ENCODE data around the gene SLC7A4. TPM values are rescaled to one million over a fixed set of nuclear protein-coding genes. Genes with fewer than 3 reads are reported as not detected.

SLC7A4 gene
- total RNA-seq, 1 donor from 2014 or later, result 0.25 TPM

DNA sequence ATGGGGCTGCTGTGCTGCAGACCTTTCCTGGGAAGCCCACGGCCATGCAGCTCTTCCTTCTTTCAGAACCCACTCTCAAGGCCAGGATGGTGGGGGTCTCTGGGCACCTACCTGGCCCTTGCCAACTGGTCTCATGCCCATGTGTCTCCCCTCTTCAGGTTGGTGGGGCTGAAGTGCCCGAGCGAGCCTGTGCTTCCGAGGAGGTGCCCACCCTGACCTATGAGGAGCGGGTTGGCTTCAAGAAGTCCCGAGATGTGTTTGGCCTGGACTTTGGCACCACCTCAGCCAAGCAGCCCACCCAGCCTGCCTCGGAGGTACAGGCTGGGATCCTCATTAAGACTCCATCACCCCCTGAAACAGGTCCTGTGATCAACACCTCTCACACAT lies 40.3 kb downstream of the SLC7A4 start:
- TF ChIP-seq, protein P1, sequence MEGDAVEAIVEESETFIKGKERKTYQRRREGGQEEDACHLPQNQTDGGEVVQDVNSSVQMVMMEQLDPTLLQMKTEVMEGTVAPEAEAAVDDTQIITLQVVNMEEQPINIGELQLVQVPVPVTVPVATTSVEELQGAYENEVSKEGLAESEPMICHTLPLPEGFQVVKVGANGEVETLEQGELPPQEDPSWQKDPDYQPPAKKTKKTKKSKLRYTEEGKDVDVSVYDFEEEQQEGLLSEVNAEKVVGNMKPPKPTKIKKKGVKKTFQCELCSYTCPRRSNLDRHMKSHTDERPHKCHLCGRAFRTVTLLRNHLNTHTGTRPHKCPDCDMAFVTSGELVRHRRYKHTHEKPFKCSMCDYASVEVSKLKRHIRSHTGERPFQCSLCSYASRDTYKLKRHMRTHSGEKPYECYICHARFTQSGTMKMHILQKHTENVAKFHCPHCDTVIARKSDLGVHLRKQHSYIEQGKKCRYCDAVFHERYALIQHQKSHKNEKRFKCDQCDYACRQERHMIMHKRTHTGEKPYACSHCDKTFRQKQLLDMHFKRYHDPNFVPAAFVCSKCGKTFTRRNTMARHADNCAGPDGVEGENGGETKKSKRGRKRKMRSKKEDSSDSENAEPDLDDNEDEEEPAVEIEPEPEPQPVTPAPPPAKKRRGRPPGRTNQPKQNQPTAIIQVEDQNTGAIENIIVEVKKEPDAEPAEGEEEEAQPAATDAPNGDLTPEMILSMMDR (IDR thresholded peaks at IDR 0.05; ENCODE audit: borderline replicate concordance), result no peak
- Histone ChIP-seq H3K4me3 (no peak overlapping the region), H3K9me3 (replicated peaks) (no peaks in the 10 kb centered on the region), H3K27ac (replicated peaks) (no peak overlapping the region), H3K27me3 (ENCODE audit: low read depth) (no peaks in the 10 kb centered on the region), H3K4me1 (no peaks in the 10 kb centered on the region), H3K36me3 (peaks cover 66% of the 10 kb centered on the region)
- intact Hi-C loops (cut with micrococcal nuclease), result no loop called here
- DNase-seq, result no peak

DNA sequence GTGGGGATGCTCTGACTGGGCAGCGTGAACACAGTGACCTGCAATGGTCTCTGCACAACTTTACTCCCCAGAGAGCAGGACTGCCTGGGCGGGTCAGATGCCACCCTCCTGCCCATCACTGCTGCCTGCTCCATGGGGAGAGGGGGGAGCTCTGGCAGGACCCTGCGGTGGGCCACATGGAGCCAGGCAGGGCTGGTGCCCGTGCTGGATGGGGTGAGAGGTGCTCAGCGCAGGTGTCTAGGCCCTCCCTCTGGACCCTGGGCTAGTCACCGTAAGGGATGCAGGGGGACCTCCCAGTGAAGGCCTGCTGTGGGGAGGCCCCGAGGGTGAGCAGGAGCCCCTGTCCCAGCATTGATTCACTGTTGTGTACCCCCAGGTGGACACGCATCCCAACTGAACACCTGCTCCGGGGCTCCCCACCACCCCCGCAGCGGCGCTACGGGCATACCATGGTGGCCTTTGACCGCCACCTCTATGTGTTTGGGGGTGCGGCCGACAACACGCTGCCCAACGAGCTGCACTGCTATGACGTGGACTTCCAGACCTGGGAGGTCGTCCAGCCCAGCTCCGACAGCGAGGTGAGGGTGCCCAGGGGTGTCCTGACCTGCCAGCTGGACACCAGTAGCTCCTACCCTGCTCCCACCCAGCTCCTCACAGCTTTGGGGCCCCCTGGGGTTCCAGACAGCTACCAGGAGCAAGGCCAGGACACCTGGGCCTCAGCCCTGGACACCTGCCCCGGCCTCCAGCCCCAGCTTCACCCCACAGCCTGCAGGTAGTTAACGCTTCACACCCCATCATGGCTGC lies 40.9 kb downstream of the SLC7A4 start:
- H3K36me3 ChIP-seq, result peaks cover 70% of the 10 kb centered on the region
- DNase-seq, result no peak

GRCh38 chr22:20990184-20991180 lies 41.9 kb downstream of the SLC7A4 start:
- H3K4me3 ChIP-seq, result no peak overlapping the region
- no peaks in the 10 kb centered on the region for H3K4me1 ChIP-seq
- no peaks in the 10 kb centered on the region for H3K9me3 ChIP-seq (replicated peaks)
- no peak overlapping the region for H3K27ac ChIP-seq (replicated peaks)
- DNase-seq, result no peak
- intact Hi-C loops (cut with micrococcal nuclease), result no loop called here
- H3K27me3 ChIP-seq (ENCODE audit: low read depth), result no peaks in the 10 kb centered on the region
- H3K36me3 ChIP-seq, result peaks cover 73% of the 10 kb centered on the region
- TF ChIP-seq, protein P1 (IDR thresholded peaks at IDR 0.05; ENCODE audit: borderline replicate concordance), result no peak

More for the DNA sequence above, 40.9 kb downstream of the SLC7A4 start:
- intact Hi-C loops (cut with micrococcal nuclease), result no loop called here
- Histone ChIP-seq H3K4me3 (no peak overlapping the region), H3K27ac (replicated peaks) (no peak overlapping the region), H3K4me1 (no peaks in the 10 kb centered on the region), H3K27me3 (ENCODE audit: low read depth) (no peaks in the 10 kb centered on the region), H3K9me3 (replicated peaks) (no peaks in the 10 kb centered on the region)
- TF ChIP-seq, protein P1 (IDR thresholded peaks at IDR 0.05; ENCODE audit: borderline replicate concordance), result no peak

DNA sequence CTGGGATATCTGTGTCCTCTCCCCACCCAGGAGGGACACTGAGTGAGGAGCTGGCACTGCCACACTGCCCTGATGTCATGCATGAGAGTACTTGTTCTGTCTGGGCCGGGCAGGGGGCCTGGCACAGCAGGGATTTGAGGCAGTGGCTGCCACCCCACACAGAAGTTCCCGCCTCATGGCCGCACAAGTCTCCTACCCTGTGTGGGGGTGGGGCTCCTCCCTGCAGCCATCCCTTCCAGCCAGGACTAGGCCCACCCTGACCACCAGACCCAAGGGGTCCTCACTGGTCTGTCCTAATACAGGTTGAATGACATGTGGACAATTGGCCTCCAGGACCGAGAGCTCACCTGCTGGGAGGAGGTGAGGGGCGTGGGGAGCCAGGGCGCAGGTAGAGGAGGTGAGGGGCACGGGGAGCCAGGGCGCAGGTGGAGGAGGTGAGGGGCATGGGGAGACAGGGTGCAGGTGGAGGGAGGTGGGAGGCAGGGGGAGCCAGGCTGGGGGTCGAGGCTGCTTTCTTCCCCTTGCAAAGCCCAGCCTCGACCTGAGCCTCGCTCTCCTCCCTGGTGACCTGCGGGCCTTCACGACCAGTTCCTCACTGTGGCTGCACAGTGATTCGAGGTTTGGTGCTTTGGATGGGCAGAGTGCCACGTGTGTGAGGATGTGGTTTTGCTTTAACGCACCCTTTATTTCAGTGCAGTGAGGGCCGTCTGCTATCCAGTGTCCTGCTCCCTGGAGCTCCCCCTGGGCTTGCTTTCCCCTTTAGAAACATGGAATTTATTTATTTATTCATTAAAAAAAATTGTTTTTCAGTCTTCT lies 42.8 kb downstream of the SLC7A4 start:
- Histone ChIP-seq H3K4me3 (no peak overlapping the region), H3K9me3 (replicated peaks) (no peaks in the 10 kb centered on the region), H3K27me3 (ENCODE audit: low read depth) (no peaks in the 10 kb centered on the region), H3K4me1 (no peaks in the 10 kb centered on the region), H3K27ac (replicated peaks) (no peak overlapping the region), H3K36me3 (peaks cover 67% of the 10 kb centered on the region)
- DNase-seq, result no peak
- TF ChIP-seq, protein P1 (IDR thresholded peaks at IDR 0.05; ENCODE audit: borderline replicate concordance), result no peak
- intact Hi-C loops (cut with micrococcal nuclease), result no loop called here
